Spleen (tissue), 13 donors: Measurements from ENCODE around the gene CFAP97D1. TPM values are rescaled to one million over a fixed set of nuclear protein-coding genes. Genes with fewer than 3 reads are reported as not detected.
A peak's percentile ranks its signal among the peaks of the same experiment; 100 is the strongest.

ENCODE experiments used
- DNase-seq: peaks from one replicate; pipeline ENCODE4 v3.0.0-alpha.2; 2020
- H3K27ac ChIP-seq, 8 donors: fragments of 200-600 bp; sonication (generic) in 7 of 8; 1 replicate in 4 of 8; 2 replicates in 4 of 8; pipeline versions ENCODE4 v1.5.0 to v1.8.0; 2016 to 2021; ENCODE audit warnings: inconsistent platforms in 4 of 8, mild to moderate bottlenecking in 4 of 8, moderate library complexity in 1 of 8
- H3K27me3 ChIP-seq, 7 donors: fragments of 200-600 bp; sonication (generic) in 6 of 7; replicated peaks in 1 of 7; 1 replicate in 4 of 7; 2 replicates in 3 of 7; pipeline versions ENCODE4 v1.5.0 to v1.8.0; 2016 to 2021; ENCODE audit warnings: inconsistent platforms in 3 of 7, mild to moderate bottlenecking in 1 of 7
- H3K36me3 ChIP-seq, 6 donors: fragments of 200-600 bp; sonication (generic) in 5 of 6; 1 replicate in 4 of 6; 2 replicates in 2 of 6; pipeline versions ENCODE4 v1.5.0 to v1.8.0; 2016 to 2021; ENCODE audit warnings: inconsistent platforms in 2 of 6
- H3K4me1 ChIP-seq, 6 donors: fragments of 200-600 bp; sonication (generic) in 5 of 6; 1 replicate in 3 of 6; 2 replicates in 3 of 6; pipeline versions ENCODE4 v1.5.0 to v1.8.0; 2016 to 2021; ENCODE audit warnings: inconsistent platforms in 3 of 6
- H3K4me3 ChIP-seq, 8 donors: fragments of 200-600 bp; sonication (generic) in 7 of 8; 1 replicate in 4 of 8; 2 replicates in 4 of 8; pipeline versions ENCODE4 v1.5.0 to v1.8.0; 2016 to 2021; ENCODE audit warnings: inconsistent platforms in 4 of 8, mild to moderate bottlenecking in 4 of 8, moderate library complexity in 2 of 8
- H3K9me3 ChIP-seq, 8 donors: fragments of 200-600 bp; sonication (generic) in 7 of 8; 1 replicate in 4 of 8; 2 replicates in 4 of 8; pipeline versions ENCODE4 v1.5.0 to v1.8.0; 2016 to 2021; ENCODE audit warnings: inconsistent platforms in 4 of 8
- POLR2A ChIP-seq, 3 donors: fragments of 450-650 bp; IDR thresholded peaks; one replicate each; pipeline ENCODE4 v1.5.1; 2017; ENCODE audit warnings: antibody characterized with exemption in 3 of 3, mild to moderate bottlenecking in 1 of 3
- POLR2AphosphoS5 ChIP-seq, 3 donors: sonication (generic); formaldehyde crosslinking; IDR thresholded peaks; one replicate each; pipeline ENCODE4 v1.5.1; 2017; ENCODE audit warnings: antibody characterized with exemption in 3 of 3
- WGBS, 5 donors: extraction: QIAGEN DNeasy Blood & Tissue Kit in 3 of 5; methylation state at CpG; one replicate each; pipeline versions ENCODE4 v1.1.5 to v1.1.7; 2013 to 2018; 5-methylcytosine and 5-hydroxymethylcytosine counted together
- intact Hi-C: fragments of 100-400 bp; cut with DNase I; formaldehyde crosslinking; loops from one replicate; pipeline ENCODE4 v1.15.0; 2023; ENCODE audit warnings: low total_unique reads
- long read RNA-seq, 2 donors: transcript quantifications; one replicate each; lab custom pipeline, GENCODE V29; 2026
- polyA plus RNA-seq, 3 donors: library from polyadenylated mRNA; stranded (reverse); fragments of 200-250 nt; gene quantifications; one replicate each; pipeline ENCODE4 v1.2.1, GENCODE V29; 2013
- total RNA-seq, 7 donors: library from RNA; depleted of rRNA in 3 of 7; stranded (reverse); fragments of >200 nt in 3 of 7; fragmentation: NEBNext Ultra II Directional in 4 of 7; extraction: Animal tissue kit (Norgen Biotek cat#: 25700) in 4 of 7; gene quantifications; one replicate each; pipeline versions ENCODE4 v1.1.0 to v1.2.1, GENCODE V29; 2016 to 2021
- TF ChIP-seq, protein P1 (sequence below), 11 experiments: fragments of 200-600 bp in 7 of 11; fragments of 450-650 bp in 4 of 11; sonication (generic) in 4 of 11; IDR thresholded peaks in 8 of 11; conservative IDR thresholded peaks in 3 of 11; 1 replicate in 7 of 11; 2 replicates in 4 of 11; pipeline versions ENCODE4 v1.4.0 to v1.8.0; 2016 to 2021; ENCODE audit warnings: antibody characterized with exemption in 11 of 11, inconsistent platforms in 4 of 11, mild to moderate bottlenecking in 1 of 11
- donor health status: healthy with polysubstance abuse.
- donor health status: DM: no; HTN: no; CAD: no; lungs with moderate emphysema.
- donor health status: DM: no; HTN: no; CAD: no.
- donor health status: Bipolar disorder and iron deficiency.
- donor health status: healthy.
- donor health status: DM: no; HTN: no; CAD: no.
- donor health status: DM: yes; HTN: yes; CAD: no.

CFAP97D1 gene
- total RNA-seq (under 1 TPM in 4 of 7 donors, not detected in 3; 0.17 to 0.32 (median 0.20) TPM), polyA plus RNA-seq (under 1 TPM in 1 of 3 donors, not detected in 2; 0.06 TPM)
- long read RNA-seq, donor 1: 0 reads
- long read RNA-seq, donor 2: 0 reads

DNA sequence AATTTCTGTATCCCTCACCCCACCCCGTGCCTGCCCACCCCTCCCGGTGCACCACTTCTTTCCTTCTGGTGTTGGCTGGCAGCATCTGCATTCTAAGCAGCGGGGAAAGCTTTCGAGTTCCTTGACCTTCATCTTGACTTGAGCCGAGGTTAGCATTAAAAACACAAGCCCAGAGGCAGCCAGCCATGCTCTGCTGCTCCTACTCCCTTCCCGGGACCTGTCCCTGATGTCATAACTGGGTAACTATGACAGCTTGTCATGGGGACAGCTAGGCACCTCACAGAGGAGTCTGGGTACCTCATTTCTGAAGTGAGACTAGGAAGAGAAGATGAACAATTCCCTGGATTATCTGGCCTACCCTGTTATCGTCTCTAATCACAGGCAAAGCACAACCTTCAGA, at the start of gene CFAP97D1:
Gene CFAP97D1, plus strand, starts transcription at position 301 of the 400 bp plus-strand sequence. Its CDS starts 28 bp downstream, at position 329.
- Histone ChIP-seq H3K27me3 (peaks cover 0 to 22% (median 0%) of the 10 kb centered on the region in 7 donors), H3K36me3 (peaks cover 0 to 8% (median 0%) of the 10 kb centered on the region in 6 donors), H3K4me3 (peak within 1 kb of the TSS; percentile 70 to 98 (median 83)), H3K9me3 (no peaks in the 10 kb centered on the region), H3K27ac (peak within 1 kb of the TSS; percentile 85 to 100 (median 96)), H3K4me1 (peaks cover 4 to 61% (median 40%) of the 10 kb centered on the region in 6 donors)
- TF ChIP-seq, protein P1, sequence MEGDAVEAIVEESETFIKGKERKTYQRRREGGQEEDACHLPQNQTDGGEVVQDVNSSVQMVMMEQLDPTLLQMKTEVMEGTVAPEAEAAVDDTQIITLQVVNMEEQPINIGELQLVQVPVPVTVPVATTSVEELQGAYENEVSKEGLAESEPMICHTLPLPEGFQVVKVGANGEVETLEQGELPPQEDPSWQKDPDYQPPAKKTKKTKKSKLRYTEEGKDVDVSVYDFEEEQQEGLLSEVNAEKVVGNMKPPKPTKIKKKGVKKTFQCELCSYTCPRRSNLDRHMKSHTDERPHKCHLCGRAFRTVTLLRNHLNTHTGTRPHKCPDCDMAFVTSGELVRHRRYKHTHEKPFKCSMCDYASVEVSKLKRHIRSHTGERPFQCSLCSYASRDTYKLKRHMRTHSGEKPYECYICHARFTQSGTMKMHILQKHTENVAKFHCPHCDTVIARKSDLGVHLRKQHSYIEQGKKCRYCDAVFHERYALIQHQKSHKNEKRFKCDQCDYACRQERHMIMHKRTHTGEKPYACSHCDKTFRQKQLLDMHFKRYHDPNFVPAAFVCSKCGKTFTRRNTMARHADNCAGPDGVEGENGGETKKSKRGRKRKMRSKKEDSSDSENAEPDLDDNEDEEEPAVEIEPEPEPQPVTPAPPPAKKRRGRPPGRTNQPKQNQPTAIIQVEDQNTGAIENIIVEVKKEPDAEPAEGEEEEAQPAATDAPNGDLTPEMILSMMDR (IDR thresholded peaks at IDR 0.05 in 8 of 11, conservative IDR thresholded peaks at IDR 0.05 in 3 of 11): no peak
- TF ChIP-seq POLR2A (IDR thresholded peaks at IDR 0.05) (no peak), POLR2AphosphoS5 (IDR thresholded peaks at IDR 0.05) (no peak)
- WGBS, 5 donors: 18 to 35% (median 29%) methylated on average over 7 of the region's 7 CpGs
- DNase-seq: peak; percentile 40
- intact Hi-C loops: no loop called here

DNA sequence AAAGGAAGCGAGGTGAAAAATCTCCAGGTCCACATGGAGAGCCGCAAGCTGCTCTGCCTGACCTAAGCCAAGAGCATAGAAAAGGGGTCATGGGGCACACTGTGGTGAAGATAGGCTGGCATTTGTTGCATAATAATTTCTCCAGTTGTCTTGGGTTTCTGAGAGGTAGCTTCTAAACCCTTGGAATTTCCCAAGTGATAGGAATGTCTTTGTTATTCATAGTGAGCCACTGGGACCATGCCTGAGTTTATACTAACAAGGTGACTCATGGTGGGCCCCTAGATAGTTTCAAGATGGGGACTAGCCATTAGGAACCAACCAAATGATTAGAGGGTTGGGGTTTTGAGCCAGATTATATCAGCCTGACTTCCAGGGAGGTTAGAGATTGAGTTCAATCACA, 47.3 kb upstream of the CFAP97D1 start:
- no peak for DNase-seq
- no peaks in the 10 kb centered on the region for H3K36me3 ChIP-seq
- no peaks in the 10 kb centered on the region for H3K27me3 ChIP-seq
- TF ChIP-seq POLR2A (IDR thresholded peaks at IDR 0.05): no peak
- TF ChIP-seq POLR2AphosphoS5 (IDR thresholded peaks at IDR 0.05): no peak
- TF ChIP-seq, protein P1 (IDR thresholded peaks at IDR 0.05 in 8 of 11, conservative IDR thresholded peaks at IDR 0.05 in 3 of 11): no peak
- WGBS, 5 donors: 95 to 98% (median 97%) methylated on average over 2 of the region's 2 CpGs
- intact Hi-C loops: no loop called here
- peaks cover 0 to 13% (median 0%) of the 10 kb centered on the region in 6 donors for H3K4me1 ChIP-seq
- H3K27ac ChIP-seq: no peak overlapping the region
- no peak overlapping the region for H3K4me3 ChIP-seq
- H3K9me3 ChIP-seq: peaks cover 0 to 9% (median 0%) of the 10 kb centered on the region in 8 donors

DNA sequence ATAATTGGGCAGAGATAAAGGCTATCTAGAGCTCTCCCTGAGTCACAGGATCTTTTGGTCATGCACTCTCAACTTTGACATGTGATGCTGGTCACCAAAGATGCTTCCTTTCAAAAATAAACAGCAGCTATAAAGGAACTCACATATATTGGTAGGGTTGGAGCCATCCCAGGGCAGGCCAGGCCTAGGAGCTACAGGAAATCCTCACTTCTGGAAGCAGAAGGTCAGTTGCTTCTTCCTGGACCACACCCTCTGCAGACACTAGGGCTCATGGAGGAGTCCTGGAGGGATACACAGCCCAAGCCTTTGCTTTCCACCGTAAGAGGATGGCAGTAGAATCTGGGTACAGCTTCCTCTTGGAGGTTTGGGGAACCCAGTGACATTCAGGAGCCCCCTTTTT, 46.3 kb upstream of the CFAP97D1 start:
- peaks cover 0 to 13% (median 0%) of the 10 kb centered on the region in 6 donors for H3K4me1 ChIP-seq
- TF ChIP-seq, protein P1 (IDR thresholded peaks at IDR 0.05 in 8 of 11, conservative IDR thresholded peaks at IDR 0.05 in 3 of 11): no peak
- TF ChIP-seq POLR2A (IDR thresholded peaks at IDR 0.05): no peak
- TF ChIP-seq POLR2AphosphoS5 (IDR thresholded peaks at IDR 0.05): no peak
- WGBS, 5 donors: 45 to 100% (median 73%) methylated on average over 1 of the region's 1 CpG
- H3K4me3 ChIP-seq: no peak overlapping the region
- DNase-seq: no peak
- H3K36me3 ChIP-seq: no peaks in the 10 kb centered on the region
- peaks cover 0 to 9% (median 0%) of the 10 kb centered on the region in 8 donors for H3K9me3 ChIP-seq
- no peaks in the 10 kb centered on the region for H3K27me3 ChIP-seq
- peak overlapping the region in 3 of 8 donors; percentile 4 to 39 (median 7) for H3K27ac ChIP-seq
- intact Hi-C loops: no loop called here

DNA sequence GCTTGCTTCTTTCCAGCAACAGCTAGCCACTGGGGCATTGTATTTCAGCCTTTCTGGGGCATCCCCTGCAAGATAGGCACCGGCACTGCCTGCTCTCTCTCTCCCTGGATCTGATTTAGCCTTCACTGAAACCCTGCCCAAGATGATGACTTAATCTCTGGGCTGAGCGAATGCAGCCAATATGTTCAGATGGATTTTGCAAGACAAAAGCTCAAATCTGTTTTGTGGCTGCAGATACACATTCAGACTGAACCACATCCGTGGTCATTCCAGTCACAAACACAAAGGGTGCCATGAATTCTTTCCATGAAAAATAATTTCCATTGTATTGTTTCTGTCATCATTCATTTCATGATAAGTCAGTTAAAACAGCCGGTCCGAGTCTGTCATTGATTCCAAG, 45.9 kb upstream of the CFAP97D1 start:
- peak overlapping the region in 3 of 8 donors; percentile 4 to 39 (median 7) for H3K27ac ChIP-seq
- DNase-seq: no peak
- 65 to 78% (median 67%) methylated on average over 5 of the region's 5 CpGs for WGBS, 5 donors

More for the DNA sequence above, 45.9 kb upstream of the CFAP97D1 start:
- no peak for TF ChIP-seq POLR2AphosphoS5 (IDR thresholded peaks at IDR 0.05)
- TF ChIP-seq POLR2A (IDR thresholded peaks at IDR 0.05): no peak
- TF ChIP-seq, protein P1 (IDR thresholded peaks at IDR 0.05 in 8 of 11, conservative IDR thresholded peaks at IDR 0.05 in 3 of 11): no peak
- Histone ChIP-seq H3K4me3 (no peak overlapping the region), H3K36me3 (no peaks in the 10 kb centered on the region), H3K4me1 (peaks cover 0 to 13% (median 0%) of the 10 kb centered on the region in 6 donors), H3K9me3 (peaks cover 0 to 9% (median 0%) of the 10 kb centered on the region in 8 donors), H3K27me3 (no peaks in the 10 kb centered on the region)
- intact Hi-C loops: no loop called here
